Measurements from ENCODE around the gene SMC4.

Gene SMC4

GRCh38 chr3:160479376-160479775 lies 79.9 kb downstream of the SMC4 start:
- DNase-seq: no peak

- no peak for DNase-seq
Observed at GRCh38 chr3:160480931-160481330, 81.5 kb downstream of the SMC4 start.

DNA sequence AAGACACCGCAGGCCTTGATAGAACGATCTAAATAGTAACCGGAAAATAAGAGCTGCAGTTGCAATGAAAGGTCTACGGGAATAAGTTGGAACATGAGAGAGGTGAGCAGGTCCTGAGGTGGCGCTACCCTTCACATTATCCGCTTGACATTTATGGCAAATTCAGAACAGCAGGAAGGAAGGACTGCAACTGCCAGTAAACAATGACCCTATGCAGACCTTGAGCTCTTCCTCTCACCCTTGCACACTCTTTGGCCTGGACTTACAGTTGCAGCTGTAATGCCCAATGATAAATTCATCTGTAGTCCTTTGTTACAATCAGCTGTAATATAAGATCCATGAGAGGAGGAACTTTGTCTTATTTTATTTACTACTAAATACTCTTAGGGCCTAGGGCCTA lies 82.4 kb downstream of the SMC4 start:
- DNase-seq: no peak

DNA sequence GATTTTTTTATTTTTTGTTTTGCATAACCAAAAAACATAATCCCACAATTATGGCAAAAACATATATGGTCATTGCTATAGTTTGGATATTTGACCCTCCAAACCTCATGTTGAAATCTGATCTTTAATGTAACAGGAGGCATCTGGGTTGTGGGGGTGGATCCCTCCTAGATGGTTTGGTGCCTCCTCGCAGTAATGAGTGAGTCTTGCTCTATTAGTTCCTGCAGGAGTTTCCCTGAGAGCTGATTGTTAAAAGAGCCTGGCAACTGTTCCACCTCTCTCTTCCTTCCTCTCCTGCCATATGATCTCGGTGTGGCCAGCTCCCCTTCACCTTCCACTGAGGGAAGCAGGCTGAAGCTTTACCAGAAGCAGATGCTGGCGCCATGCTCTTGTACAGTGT lies 83.3 kb downstream of the SMC4 start:
- DNase-seq: no peak

Data from fibroblast of skin of scalp (primary cell).